ENCODE measurements around the gene TBC1D9. TPM values are rescaled to one million over a fixed set of nuclear protein-coding genes. Genes with fewer than 3 reads are reported as not detected.

The TBC1D9 gene
- polyA plus RNA-seq, 3 donors, result 13.6 to 33.5 (median 21.0) TPM

GRCh38 chr4:140774956-140775355 is 18.8 kb upstream of the TBC1D9 start:
- TF ChIP-seq CTCF (IDR thresholded peaks at IDR 0.05), result no peak
- Histone ChIP-seq H3K9me3 (replicated peaks in 1 of 2; ENCODE audit: control insufficient read depth in 1 of 2, insufficient read depth in 1 of 2, low read length in 2 of 2) (no peaks in the 10 kb centered on the region), H3K27me3 (ENCODE audit: control insufficient read depth in 2 of 2, insufficient read depth in 2 of 2, low read length in 2 of 2) (no peaks in the 10 kb centered on the region), H3K79me2 (ENCODE audit: insufficient read depth, low read length) (no peaks in the 10 kb centered on the region), H4K20me1 (ENCODE audit: insufficient read depth, low read length) (no peaks in the 10 kb centered on the region), H2AFZ (ENCODE audit: insufficient read depth, low read depth, low read length, poor library complexity, severe bottlenecking) (no peak overlapping the region), H3K27ac (ENCODE audit: low read depth in 1 of 2, low read length in 2 of 2) (no peak overlapping the region), H3K9ac (ENCODE audit: insufficient read depth, low read length, poor library complexity, severe bottlenecking) (no peak overlapping the region), H3K4me3 (replicated peaks in 1 of 3; ENCODE audit: low read depth in 2 of 3, low read length in 3 of 3) (no peak overlapping the region), H3K4me2 (replicated peaks; ENCODE audit: extremely low read depth, low read length, poor library complexity, severe bottlenecking) (no peak overlapping the region), H3K4me1 (ENCODE audit: control insufficient read depth in 1 of 2, insufficient read depth in 2 of 2, low read length in 2 of 2) (no peaks in the 10 kb centered on the region), H3K36me3 (replicated peaks in 1 of 2; ENCODE audit: control insufficient read depth in 1 of 2, insufficient read depth in 2 of 2, low read length in 2 of 2) (no peaks in the 10 kb centered on the region)
- no peak overlapping the region for H3K27ac Mint-ChIP-seq
- peaks cover 0 to 3% (median 0%) of the 10 kb centered on the region in 7 donors for H3K9me3 Mint-ChIP-seq
- no peak for DNase-seq
- H3K36me3 Mint-ChIP-seq, result no peaks in the 10 kb centered on the region
- intact Hi-C loops (cut with micrococcal nuclease), result no loop called here
- peaks cover 2% of the 10 kb centered on the region for H3K4me1 Mint-ChIP-seq
- no peak overlapping the region for H3K4me3 Mint-ChIP-seq
- peaks cover 0 to 5% (median 2%) of the 10 kb centered on the region in 3 donors for H3K27me3 Mint-ChIP-seq (ENCODE audit: low read depth in 3 of 3)

- WGBS (ENCODE audit: insufficient coverage), result 80% methylated on average over 3 of the region's 6 CpGs
- no peaks in the 10 kb centered on the region for H3K4me1 ChIP-seq (ENCODE audit: control insufficient read depth in 1 of 2, insufficient read depth in 2 of 2, low read length in 2 of 2)
- no peaks in the 10 kb centered on the region for H3K9me3 ChIP-seq (replicated peaks in 1 of 2; ENCODE audit: control insufficient read depth in 1 of 2, insufficient read depth in 1 of 2, low read length in 2 of 2)
- H2AFZ ChIP-seq (ENCODE audit: insufficient read depth, low read depth, low read length, poor library complexity, severe bottlenecking), result no peak overlapping the region
- no peak overlapping the region for H3K27ac Mint-ChIP-seq
- no peaks in the 10 kb centered on the region for H3K27me3 ChIP-seq (ENCODE audit: control insufficient read depth in 2 of 2, insufficient read depth in 2 of 2, low read length in 2 of 2)
- no peaks in the 10 kb centered on the region for H3K36me3 ChIP-seq (replicated peaks in 1 of 2; ENCODE audit: control insufficient read depth in 1 of 2, insufficient read depth in 2 of 2, low read length in 2 of 2)
- H3K9ac ChIP-seq (ENCODE audit: insufficient read depth, low read length, poor library complexity, severe bottlenecking), result no peak overlapping the region
- no peak for TF ChIP-seq CTCF (IDR thresholded peaks at IDR 0.05)
- no peak overlapping the region for H3K4me2 ChIP-seq (replicated peaks; ENCODE audit: extremely low read depth, low read length, poor library complexity, severe bottlenecking)
- H4K20me1 ChIP-seq (ENCODE audit: insufficient read depth, low read length), result no peaks in the 10 kb centered on the region
- H3K27ac ChIP-seq (ENCODE audit: low read depth in 1 of 2, low read length in 2 of 2), result no peak overlapping the region
- H3K4me3 ChIP-seq (replicated peaks in 1 of 3; ENCODE audit: low read depth in 2 of 3, low read length in 3 of 3), result no peak overlapping the region
- peaks cover 0 to 3% (median 0%) of the 10 kb centered on the region in 7 donors for H3K9me3 Mint-ChIP-seq
- no peak overlapping the region for H3K4me3 Mint-ChIP-seq
- no peaks in the 10 kb centered on the region for H3K79me2 ChIP-seq (ENCODE audit: insufficient read depth, low read length)
- intact Hi-C loops (cut with micrococcal nuclease), result no loop called here
- H3K36me3 Mint-ChIP-seq, result no peaks in the 10 kb centered on the region
- peaks cover 2% of the 10 kb centered on the region for H3K4me1 Mint-ChIP-seq
- H3K27me3 Mint-ChIP-seq (ENCODE audit: low read depth in 3 of 3), result peaks cover 0 to 5% (median 3%) of the 10 kb centered on the region in 3 donors
- DNase-seq, result no peak
Measured at GRCh38 chr4:140774510-140774909, 18.3 kb upstream of the TBC1D9 start.

All from CD14-positive monocyte (primary cell).